ENCODE results near the gene FNDC3B. TPM values are rescaled to one million over a fixed set of nuclear protein-coding genes. Genes with fewer than 3 reads are reported as not detected.

The FNDC3B gene
- total RNA-seq, 2 donors from 2014 or later = 57.6 to 69.3 TPM

DNA sequence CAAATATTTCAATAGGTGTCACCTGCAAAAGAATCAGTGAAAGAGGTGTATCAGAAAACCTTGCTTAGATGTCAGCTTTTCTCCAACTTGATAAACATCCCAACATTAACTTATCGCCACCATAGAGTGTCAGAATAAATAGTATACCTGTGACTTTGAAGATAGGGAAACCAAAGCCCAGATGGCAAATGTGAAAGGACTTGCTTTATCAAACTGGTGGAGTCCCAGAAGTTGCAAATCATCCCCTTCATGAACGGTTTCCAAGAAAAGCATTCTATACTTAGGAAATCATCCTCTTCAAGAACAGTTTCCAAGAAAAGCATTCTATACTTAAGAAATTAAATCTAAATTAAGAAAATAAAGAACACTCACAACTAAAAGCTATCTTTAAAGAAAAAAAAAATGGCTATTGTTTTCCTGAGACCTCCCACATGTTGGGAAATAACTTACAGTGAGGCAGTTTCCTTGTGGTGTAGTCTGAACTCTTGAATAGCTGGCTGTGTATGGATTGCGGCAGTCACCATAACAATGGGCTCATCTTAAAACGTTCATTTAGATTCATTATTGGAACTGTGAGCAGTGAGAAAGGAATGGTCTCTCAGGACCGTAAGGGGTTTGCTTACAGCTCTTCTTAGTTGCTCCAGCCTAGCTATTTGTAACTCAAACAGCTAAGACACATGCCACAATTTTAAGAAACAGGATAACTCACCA lies 352.4 kb downstream of the FNDC3B start:
- Histone ChIP-seq H3K9me3 (no peaks in the 10 kb centered on the region), H3K27me3 (no peaks in the 10 kb centered on the region), H3K4me1 (peaks cover 0 to 19% of the 10 kb centered on the region in 2 donors), H3K36me3 (no peaks in the 10 kb centered on the region), H3K27ac (no peak overlapping the region), H3K4me3 (no peak overlapping the region)
- no peak for TF ChIP-seq CTCF (IDR thresholded peaks at IDR 0.05)
- DNase-seq (ENCODE audit: low spot score) = no peak

- no peak overlapping the region for H3K4me3 ChIP-seq
- H3K36me3 ChIP-seq = peaks cover 23% of the 10 kb centered on the region
- no peaks in the 10 kb centered on the region for H3K9me3 ChIP-seq
- DNase-seq (ENCODE audit: low spot score) = no peak
- H3K4me1 ChIP-seq = peaks cover 0 to 19% of the 10 kb centered on the region in 2 donors
- H3K27me3 ChIP-seq = no peaks in the 10 kb centered on the region
- TF ChIP-seq CTCF (IDR thresholded peaks at IDR 0.05) = no peak
- no peak overlapping the region for H3K27ac ChIP-seq
Observed at GRCh38 chr3:172394692-172395091, 355.3 kb downstream of the FNDC3B start.

- no peak for DNase-seq (ENCODE audit: low spot score)
- no peak overlapping the region for H3K27ac ChIP-seq
- H3K9me3 ChIP-seq = no peaks in the 10 kb centered on the region
- H3K36me3 ChIP-seq = peaks cover 28% of the 10 kb centered on the region
- H3K4me3 ChIP-seq = no peak overlapping the region
- H3K4me1 ChIP-seq = peaks cover 0 to 9% of the 10 kb centered on the region in 2 donors
- no peak for TF ChIP-seq CTCF (IDR thresholded peaks at IDR 0.05)
- no peaks in the 10 kb centered on the region for H3K27me3 ChIP-seq
Observed at GRCh38 chr3:172396400-172396799, 357.0 kb downstream of the FNDC3B start.

- Histone ChIP-seq H3K27me3 (no peaks in the 10 kb centered on the region), H3K36me3 (peaks cover 28% of the 10 kb centered on the region), H3K4me1 (no peaks in the 10 kb centered on the region), H3K27ac (no peak overlapping the region), H3K9me3 (no peaks in the 10 kb centered on the region), H3K4me3 (no peak overlapping the region)
- TF ChIP-seq CTCF (IDR thresholded peaks at IDR 0.05) = no peak
- DNase-seq (ENCODE audit: low spot score) = no peak
Observed at GRCh38 chr3:172397716-172398405, 358.5 kb downstream of the FNDC3B start.

DNA sequence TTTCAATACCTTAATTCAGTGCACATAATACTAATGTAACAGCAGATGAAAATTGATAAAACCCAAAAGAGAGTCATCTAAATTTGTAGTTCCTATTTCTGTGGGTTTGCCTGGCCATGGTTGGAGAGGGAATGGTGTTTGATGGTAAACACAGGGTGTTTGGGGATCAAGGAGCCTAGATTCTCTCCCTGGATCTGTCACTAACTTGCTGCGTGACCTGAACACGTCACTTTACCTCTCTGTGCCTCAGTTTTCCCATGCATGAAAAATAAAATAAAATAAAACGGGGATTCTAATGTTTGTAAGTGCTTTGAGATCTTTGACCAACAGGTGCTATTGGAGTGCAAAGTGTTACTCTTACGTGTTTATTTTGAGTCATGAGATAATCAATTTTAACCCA lies 359.1 kb downstream of the FNDC3B start:
- Histone ChIP-seq H3K27ac (no peak overlapping the region), H3K9me3 (no peaks in the 10 kb centered on the region), H3K27me3 (no peaks in the 10 kb centered on the region), H3K36me3 (peaks cover 28% of the 10 kb centered on the region), H3K4me1 (no peaks in the 10 kb centered on the region), H3K4me3 (no peak overlapping the region)
- no peak for TF ChIP-seq CTCF (IDR thresholded peaks at IDR 0.05)
- DNase-seq (ENCODE audit: low spot score) = no peak

All from right atrium auricular region (tissue), 2 donors.